Measurements from ENCODE around the gene ATG7.

DNA sequence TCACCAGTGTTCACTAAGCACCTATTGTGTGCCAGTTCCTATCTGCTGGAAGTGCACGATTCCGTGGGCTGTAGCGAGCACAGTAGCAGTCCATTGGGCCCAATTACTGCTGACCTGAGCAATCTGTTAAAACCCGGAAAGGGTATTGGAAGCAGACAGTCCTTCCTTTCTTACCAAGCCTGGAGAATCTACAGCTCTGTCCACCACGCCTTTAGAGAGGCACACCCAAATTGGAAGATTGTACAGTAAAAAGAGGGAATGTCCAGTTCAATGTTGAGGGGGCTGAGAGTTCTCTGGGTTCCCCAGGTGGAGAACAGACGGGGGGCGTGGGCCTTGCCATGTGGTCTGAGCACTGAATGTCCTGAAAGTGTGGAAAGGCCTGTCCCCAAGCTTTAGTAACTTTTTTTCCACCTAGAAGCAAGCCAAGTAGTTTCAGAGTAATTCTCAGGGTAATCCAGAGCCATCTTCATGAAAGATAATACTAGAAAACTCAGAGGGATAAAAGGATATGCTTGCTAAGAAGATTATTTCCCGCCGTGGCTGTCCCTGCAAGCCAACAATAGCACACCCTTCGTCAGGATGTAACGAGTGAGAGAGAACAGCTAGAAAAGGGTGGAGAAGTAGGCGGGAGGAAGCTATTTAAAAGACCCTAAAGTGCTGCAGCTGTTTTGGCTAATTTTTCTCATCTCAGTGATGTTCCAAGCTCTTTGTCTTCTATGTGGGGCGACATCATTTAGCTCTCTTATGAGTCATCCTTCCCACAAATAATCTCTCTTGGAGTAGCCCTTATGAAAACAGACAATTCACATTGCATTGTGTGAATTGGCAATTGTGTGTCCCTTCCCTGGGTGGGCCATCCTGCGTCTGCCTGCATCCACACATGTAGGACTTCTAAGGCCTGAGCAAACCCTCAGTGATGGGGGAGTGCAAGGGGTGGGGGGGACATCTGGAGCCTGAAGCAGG is 181.0 kb downstream of the ATG7 start:
- TF ChIP-seq, protein P1, sequence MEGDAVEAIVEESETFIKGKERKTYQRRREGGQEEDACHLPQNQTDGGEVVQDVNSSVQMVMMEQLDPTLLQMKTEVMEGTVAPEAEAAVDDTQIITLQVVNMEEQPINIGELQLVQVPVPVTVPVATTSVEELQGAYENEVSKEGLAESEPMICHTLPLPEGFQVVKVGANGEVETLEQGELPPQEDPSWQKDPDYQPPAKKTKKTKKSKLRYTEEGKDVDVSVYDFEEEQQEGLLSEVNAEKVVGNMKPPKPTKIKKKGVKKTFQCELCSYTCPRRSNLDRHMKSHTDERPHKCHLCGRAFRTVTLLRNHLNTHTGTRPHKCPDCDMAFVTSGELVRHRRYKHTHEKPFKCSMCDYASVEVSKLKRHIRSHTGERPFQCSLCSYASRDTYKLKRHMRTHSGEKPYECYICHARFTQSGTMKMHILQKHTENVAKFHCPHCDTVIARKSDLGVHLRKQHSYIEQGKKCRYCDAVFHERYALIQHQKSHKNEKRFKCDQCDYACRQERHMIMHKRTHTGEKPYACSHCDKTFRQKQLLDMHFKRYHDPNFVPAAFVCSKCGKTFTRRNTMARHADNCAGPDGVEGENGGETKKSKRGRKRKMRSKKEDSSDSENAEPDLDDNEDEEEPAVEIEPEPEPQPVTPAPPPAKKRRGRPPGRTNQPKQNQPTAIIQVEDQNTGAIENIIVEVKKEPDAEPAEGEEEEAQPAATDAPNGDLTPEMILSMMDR (IDR thresholded peaks at IDR 0.05), result no peak
- TF ChIP-seq POLR2A (IDR thresholded peaks at IDR 0.05), result no peak
